ENCODE measurements around the gene ARMH4.

Gene ARMH4

DNA sequence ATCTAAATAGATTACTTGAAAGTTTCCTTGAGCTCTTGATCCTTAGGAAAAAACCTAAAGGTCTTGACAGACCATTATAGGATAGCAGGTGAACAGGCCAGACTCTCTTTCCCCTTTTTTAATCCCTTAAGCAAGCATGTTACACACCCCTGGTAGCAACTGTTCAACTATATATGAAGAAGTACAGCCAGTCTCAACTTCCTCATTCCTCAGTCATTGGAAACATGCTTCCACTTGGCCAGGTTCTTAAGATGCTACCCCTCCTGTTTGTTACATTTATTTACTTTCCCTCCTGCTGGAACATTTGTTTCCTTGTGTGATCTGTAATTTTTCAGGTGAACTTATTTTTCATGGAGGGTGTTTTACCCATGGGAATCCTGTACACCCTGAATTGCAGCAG is 124.1 kb downstream of the ARMH4 start:
- no peak for DNase-seq (ENCODE audit: low spot score)

DNA sequence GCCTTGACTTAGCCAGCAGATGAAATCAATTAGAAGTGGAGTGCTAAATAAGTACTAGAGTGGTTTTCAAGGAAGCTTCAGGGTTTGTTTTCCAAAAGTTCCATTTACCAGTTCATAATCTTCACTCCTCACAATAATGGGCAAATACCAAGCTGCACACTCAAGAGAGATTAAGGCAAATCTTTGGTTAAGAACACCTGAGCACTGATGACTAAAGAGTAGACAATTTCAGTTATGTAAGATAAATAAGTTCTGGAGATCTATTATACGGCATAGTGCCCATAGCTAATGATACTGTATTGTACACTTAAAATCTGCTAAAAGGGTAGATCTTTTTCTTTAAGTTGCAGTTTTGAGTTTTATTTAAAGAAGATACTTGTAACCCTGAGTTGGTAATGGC is 125.0 kb downstream of the ARMH4 start:
- no peak for DNase-seq (ENCODE audit: low spot score)

DNA sequence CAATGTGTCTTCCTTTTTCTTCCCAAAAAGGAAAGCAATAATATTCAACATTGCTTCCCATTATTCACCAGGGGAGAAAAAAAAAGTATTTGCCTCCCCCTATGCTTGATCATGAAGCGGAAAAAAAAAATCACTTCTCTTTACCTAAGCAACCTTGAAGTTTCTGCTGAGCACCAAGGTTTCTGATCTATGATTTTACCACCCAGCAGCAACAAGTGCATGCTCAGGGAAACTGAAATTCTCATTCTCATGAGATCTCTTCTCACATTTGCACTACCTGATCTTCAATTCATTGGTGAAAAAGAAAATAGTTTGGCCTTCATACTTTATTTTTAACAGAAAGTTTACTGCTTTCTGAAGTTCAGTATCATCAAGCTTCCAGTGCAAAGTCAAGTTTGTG is 125.8 kb downstream of the ARMH4 start:
- no peak for DNase-seq (ENCODE audit: low spot score)

DNA sequence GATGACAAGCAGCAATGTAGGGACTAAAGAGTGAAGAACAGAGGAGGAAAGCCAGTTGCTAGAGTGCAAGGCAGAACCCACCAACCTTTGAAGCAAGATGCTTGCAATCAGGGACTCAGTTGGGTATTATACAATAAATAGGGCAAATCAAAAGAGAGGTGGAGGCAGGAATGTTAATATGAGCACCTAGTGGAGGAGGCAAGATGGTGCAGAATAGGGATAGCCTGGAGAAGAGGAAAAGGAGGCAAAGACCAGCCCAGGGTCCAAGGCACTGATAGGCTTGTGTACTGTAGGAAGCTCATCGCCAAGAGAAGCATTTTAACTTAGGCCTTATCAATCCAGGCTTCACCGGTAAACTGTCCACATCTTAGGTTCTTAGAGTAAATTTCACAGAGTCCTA is 137.2 kb downstream of the ARMH4 start:
- no peak for DNase-seq (ENCODE audit: low spot score)

DNA sequence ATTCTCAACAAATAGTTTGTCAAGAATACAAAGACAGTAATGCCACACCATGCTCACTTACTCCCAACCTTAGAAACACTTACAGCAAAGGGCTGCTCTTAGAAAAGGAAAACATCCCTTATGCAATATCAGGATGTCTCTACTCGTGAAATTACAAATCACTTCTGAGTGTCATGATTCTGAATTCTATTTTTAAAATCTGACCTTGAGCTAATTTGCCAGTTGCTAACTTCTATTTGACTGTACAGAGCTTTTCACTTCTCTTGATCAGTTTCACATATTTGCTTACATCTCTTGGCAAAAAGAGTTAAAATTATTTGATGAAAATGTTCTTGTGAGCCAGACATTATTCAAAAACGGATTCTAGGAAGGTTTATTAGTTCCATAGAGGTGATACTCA is 149.4 kb downstream of the ARMH4 start:
- no peak for DNase-seq (ENCODE audit: low spot score)

DNA sequence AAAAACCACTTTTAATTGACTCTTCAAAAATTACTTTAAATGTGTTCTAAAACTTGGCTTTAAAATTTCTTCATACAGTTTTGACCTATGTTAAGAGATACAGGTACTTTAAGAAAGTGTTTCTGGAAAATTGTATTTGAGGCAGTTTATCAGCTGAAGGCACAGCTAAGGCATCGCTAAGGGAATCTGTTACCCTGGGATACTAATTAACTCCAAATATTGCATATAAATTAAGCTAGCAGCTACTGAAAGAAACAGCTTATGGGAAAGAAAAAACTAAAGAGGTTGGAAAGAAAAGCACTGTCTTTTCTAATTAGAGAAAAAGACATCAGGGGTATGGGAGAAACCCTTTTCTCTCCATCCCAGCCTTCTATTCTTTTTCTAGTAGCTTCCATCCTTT is 152.0 kb downstream of the ARMH4 start:
- DNase-seq (ENCODE audit: low spot score), result no peak

DNA sequence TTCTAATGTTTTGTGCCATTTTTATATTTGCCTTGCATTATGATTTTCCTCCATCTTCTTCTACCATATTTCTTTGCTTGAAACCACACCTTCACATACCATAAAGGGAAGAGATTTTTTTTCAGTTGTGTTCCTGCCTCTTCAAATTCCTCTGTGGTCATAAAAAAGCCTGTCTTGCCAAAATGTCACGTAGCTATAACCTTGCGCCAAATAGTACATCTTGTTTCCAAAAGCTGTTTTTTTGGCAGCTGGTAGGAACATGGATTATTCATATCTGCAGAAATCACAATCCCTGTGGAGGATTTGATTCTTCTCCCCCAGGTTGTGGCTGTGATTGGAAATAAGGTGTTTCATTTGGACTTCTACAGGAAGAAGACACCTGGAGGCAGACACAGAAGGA is 152.5 kb downstream of the ARMH4 start:
- DNase-seq (ENCODE audit: low spot score), result no peak

DNA sequence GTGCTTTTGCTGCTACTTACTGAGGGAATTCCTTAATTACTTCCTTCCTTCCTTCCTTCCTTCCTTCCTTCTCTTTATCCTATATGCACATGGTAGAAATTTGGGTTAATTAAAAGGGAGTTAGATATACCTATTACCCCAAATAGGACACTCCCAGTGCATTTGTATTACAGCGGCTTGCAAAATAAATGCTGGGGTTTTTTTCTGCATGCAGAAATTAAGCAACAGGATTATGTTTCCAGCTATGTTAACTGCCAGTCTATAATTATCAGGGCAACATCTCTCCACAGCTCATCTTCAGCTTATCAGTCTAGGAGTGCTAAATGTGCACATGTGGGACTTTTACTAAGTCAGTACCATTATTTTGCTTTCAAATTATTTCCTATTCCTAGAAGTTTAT is 153.2 kb downstream of the ARMH4 start:
- DNase-seq (ENCODE audit: low spot score), result no peak

DNA sequence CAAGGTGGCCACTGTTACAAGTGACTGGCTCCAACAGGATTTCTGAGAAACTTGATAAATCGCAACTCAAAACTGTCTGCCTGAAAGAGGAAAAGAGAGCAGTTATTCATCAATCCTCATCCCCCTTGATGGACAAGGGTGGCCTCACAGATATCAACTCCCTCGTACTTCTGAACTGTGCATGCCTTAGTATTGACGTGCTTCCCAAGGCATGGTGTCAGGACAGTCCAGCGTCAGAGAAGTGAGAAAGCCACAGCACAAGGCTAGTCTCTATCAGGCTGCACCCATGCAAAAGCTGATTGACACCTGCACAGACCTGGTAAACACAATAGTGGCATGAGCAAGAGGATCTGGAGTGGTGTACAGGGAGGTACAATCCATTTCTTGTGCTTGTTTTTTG is 160.7 kb downstream of the ARMH4 start:
- DNase-seq (ENCODE audit: low spot score), result no peak

DNA sequence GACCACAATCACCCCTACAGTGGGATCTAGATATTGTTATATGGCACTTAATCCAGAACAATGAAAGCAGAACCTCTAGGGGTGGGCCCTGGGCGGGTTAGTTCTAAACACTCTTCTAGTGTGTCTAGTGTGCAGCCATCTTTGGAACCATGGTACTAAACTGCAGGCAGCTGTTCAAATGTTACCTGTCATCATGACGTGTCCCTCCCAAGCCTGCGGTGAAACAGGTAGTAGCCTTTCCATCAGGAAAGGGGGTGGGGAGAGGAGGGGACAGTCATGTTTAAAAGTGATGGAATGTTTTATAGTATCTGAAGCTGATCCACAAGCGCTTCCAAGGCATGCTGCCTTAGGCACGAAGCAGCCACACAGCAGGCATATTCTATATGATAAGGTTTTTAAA is 163.6 kb downstream of the ARMH4 start:
- no peak for DNase-seq (ENCODE audit: low spot score)

DNA sequence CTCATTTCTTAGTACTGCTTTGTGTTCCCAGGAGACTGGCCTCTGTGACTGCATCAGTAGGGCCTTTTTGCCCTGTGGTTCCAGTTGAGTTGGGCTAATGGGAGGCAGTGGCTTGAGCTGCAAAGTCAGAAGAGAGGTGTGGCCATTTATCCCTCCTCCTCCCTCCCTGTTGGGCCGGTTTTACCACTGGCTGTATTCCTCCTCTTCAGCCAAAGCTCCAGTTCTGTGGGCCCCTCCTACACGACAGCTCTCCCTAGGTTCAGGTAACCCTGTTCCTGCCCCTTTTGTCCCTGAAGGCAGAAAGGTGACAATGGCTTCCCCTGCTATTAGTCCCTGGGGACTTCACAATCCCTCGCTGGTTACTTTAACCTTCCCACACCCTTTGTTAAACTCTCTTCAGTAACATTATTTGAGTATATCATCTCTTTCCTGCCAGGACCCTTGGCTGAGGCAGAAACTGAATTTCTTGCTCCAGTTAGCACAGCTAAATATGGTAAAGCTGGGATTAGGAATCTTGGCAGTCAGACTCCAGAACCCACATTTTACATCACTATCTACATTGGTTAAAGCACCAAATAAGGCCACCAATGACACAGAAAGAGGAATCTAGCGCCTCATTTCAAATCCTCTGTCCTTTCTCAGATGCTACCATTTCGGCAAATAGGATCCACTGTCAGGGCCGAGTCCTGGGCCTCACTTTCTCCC is 164.3 kb downstream of the ARMH4 start:
- DNase-seq (ENCODE audit: low spot score), result no peak

DNA sequence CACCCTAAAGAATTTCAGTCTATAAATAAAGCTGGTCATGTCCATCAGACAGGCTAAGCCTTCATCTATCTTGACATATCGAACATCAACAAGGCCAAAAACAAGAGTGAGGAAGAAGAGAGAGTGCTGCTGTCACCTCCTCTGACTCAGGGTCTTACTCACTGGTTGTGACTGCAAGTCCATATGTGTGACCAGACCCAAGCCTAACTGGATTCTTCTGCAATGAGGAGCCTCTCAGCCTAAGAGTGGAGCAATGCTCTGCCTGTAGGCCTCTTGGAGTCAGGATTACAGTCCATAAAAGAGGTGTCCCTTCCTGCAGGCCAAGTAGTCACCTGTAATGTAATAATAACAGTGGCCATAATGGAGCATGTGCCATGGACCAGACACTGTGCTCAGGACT is 165.0 kb downstream of the ARMH4 start:
- DNase-seq (ENCODE audit: low spot score), result no peak

DNA sequence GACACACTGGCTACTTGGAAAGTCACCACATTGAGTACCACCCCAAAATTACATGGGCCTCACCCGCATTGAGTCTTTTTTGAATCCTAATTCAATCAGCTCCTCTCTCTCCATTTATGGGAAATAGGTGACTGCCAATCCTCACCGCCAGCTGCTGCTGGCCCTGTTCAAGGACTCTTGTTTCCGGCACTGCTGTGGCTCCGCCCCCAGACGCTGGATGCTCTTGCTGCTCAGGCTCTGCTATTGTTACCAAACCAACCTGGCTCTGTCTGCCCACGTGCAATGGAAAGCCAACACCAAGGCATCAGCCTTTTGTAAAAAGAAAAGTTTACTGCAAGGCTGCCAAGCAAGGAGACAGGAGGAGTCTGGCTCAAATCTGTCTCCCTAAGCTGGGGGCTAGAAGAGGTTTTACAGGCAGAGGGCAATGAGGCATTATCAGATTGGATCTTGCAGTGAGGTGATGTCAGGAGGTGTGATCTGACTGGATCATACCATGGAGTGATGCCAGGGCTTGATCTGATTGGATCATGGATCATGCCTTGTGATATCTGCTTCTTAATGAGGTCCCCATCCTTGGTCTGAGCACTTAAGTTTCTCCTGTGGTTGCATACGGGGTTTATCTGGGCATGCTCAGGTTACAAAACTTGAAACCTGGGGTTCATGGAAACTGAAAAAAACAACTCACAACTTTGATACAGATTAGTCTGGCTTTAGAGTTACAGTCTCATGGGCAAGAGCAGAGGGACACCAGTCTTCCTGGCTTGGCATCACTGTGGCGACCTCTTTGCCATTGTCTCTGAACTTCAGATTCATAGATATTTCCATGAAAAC is 169.0 kb downstream of the ARMH4 start:
- no peak for DNase-seq (ENCODE audit: low spot score)

DNA sequence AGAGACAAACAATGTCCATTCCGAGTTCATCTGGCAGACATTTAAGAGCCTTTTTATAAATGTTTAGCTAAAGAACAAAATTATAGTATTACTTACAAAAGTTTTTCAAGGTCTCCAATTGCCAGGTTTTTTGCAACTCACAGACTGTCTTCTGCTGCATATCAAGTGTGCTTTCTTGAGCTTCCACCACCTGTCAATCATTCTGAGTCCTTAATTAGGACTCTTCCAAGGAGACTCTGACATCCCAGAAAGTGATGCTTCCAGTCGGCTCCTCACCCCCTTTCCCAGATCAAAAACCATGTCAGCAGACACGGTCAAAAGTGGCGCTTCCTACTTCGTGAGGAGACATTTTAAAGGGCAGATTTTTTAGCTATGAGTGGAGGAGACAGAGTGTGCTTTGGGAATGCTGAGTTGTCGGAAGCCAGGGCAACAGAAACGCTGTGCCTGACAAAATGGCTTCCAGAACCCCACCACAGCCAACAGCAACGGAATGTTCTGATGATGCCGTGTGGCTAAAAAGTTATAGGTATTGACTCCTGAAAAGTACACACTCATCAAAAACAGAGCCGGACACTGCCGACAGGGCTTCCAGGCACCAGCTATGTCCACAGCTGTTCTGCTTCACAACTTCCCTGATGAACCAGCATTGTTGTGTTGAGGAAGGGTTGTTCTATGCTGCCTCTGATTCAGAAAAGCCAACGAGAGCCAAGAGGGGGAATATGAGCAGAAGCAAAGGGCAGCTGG is 170.0 kb downstream of the ARMH4 start:
- DNase-seq (ENCODE audit: low spot score), result no peak

DNA sequence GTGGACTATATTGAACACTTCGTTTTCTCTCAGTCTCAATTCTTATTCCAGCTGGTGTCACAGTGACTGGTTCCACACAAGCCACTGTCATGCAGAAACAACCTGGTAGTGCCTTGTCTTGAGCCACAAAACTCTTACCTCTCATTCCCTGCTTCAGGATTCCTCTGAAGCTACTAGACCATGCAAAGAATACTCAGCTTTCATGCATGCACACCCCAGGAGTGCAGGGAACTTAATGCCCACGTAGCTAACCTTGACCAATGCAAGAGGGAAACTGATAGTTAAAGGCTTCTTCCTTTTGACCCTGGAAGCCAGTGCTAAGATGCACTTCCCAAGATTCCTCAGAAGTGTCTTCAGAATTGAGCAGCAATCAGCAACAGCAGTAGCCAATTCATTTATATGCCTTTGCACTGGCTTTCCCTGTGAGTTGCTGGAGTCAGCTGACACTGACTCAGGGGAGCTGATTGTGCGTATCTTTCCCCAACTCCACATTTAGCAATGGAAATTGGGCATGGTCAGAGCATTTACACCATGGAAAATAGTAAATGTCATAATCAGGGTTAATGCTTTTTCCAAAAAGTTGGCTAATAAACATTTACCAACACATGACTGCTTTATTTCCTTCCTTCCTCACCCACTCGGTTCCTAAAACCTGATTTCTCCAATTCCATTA is 172.5 kb downstream of the ARMH4 start:
- DNase-seq (ENCODE audit: low spot score), result no peak

DNA sequence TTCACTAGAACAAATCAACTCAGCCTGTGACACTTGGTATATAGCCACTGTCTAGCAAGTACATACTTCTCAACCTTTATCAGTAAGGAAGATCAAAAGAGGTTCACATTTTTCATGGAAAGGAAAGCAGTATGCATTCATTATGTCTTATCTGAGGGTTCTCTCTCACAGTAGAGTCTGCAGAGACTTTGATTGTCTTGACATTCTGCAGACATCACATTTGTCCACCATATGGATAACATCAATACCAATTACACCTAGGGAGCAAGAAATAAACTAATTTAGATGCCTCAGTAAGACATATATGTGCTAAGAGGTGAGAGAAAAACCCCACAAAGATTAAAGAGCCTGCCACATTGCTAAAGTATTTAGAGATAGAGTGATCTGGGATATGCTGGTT is 175.3 kb downstream of the ARMH4 start:
- no peak for DNase-seq (ENCODE audit: low spot score)

DNA sequence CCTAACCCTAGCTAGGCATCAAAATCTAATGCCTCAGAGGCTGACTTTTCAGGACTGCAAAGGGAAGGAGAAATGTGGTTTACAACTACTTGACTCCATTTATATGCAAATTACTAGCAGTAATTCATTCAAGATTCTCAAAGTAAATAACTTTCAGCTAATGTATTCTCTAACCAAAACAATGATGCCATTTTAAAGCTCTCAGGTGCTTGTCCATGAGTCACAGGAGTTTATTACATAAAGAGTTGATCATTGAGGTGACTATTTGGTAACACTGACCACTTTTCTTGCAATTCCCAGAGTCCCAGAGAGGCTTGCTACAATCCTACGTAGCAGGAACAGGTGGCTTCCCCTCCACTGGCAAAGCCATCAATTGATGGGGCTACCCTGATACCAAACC is 177.1 kb downstream of the ARMH4 start:
- no peak for DNase-seq (ENCODE audit: low spot score)

DNA sequence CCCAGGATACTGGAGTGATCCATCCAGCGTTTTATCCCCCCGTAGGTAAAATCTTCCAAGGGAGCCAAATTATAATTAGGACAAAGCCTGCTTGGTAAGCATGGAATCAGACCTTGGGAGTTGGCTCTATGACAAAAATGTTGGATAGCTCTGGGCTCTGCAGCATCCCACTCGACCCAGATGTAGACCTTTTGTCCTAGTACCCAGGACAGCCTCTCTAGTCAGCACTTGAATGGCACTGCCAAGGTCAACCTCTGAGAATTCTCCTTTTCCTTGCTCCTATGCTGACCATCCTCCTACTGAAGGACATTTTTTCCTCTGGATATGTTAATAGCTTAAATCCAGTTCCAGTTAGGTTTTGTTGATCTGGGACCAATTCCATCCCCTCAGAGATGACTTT is 181.4 kb downstream of the ARMH4 start:
- no peak for DNase-seq (ENCODE audit: low spot score)

DNA sequence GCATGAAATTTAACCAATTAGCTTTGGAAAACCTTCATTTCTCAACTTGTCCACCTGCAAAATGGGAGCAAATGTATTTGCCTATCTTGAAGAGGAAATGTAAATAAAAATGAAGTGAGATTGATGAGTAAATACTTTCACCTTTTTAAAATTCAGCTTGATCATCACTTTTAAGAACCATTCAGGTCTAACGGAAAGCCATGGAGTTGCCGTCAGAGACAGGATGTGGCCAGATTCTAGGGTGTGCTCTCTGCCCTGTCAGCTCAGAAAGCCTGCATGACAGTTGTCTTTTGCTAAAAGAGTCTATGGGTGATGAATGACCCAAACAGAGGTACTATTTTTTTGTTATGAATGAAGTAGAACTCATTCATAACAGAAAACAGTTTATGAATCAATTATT is 181.8 kb downstream of the ARMH4 start:
- no peak for DNase-seq (ENCODE audit: low spot score)

DNA sequence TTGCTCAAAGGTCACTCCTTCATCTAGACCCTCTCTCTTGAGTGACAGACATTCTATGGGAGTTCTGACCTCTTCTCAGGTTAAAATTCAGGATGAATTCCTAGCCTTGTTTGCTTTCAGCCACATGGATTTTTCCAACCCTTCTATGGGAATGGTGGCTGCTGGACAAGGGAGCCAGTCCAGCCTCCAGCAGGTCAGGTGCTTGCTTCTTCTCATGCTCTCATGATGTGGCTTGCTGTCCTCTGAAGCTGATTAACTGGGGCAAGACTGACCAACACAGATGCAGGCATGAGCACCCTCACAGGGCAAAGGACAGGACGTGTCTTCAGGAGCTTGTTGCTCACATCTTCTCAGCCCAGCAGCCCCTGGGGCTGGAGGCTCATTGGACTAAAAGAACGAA is 188.9 kb downstream of the ARMH4 start:
- no peak for DNase-seq (ENCODE audit: low spot score)

DNA sequence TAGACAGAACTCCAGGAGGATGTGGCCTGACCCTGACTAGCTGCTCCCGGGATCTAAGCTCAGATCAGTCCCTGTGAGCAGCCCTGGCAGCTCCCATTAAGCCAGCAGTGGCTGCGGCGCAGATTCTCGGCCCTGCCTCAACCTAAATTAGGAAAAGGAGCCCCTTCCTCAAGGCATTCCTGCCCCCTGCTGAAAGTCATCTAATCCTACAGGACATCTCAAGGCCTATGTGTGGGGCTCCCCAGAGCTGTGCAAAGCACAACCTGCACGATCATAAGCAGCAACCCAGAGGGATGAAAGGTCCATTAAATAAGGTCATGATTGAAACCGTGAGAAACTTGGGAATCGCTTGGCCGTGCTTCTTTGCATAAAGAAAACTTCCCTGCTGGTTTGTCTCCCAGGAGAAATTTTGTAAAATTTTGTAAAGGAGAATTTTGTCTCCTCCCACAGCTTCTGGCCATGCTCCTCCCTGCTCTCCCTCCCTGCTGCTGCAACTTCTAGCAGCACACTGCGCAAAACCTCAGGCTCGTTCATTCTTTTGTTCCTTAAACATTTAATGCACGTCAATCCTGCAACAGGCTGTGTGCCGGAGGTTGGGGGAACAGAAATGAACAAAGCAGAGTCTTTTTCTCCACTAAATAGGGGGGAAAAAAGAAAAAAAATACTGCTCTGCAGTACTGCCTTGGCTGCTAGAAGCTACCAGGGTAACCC is 189.5 kb downstream of the ARMH4 start:
- no peak for DNase-seq (ENCODE audit: low spot score)

DNA sequence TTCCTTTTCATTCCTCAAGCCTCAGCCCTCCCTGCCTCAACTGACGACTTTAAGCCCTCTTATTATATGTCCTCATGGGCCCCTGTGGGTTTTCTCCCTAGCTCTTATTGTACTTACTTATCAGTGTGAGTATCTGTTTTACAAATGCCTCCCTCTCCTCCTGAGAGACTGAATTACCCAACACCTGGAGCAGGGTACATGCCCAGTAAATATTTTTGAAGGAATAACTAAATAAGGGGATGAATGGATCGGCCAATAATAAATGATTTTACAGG is 190.3 kb downstream of the ARMH4 start:
- no peak for DNase-seq (ENCODE audit: low spot score)
